HG03060 (cell line): ENCODE results near the gene CLN5.

Source experiments
- ATAC-seq: cut with Tn5 transposase; IDR thresholded peaks from one replicate; pipeline ENCODE4 v1.9.1; 2021; ENCODE audit warnings: low read depth, moderate number of reproducible peaks; ENCODE audit not compliant: unreplicated experiment

The CLN5 gene

GRCh38 chr13:77016251-77016812, 24.5 kb downstream of the CLN5 start:
- no peak for ATAC-seq

DNA sequence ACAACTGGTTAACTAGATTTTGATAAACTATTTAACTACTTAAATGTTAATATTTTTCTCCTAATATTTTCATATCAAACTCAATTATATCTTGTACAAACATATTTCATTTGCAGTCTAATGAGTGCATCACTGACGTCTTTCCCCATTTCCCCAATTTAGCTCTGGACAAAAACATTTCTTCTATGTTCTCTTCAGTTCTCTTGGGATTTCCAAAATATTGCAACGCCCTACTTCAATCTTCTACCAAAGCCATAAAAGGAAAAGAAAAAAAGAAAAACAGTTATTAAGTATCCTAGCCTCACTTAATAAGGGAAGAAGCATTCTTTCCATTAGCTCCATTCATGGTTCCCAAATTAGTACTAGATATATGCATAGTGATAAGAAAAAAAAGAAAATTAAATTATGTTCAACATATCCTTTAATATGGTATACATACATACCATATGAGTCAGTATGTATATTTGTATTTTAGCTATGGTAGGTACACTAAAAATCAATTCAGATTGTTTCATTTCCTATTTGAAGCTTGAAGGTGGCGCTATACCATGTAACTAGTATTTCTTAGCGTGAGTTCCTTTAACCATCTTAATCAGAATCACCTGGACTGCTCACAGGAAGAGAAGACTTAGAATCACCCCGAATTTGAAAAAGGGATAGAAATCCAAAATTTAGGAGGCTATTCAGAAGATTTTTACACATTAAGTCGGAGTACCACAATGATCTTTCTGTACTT, 25.2 kb downstream of the CLN5 start:
- no peak for ATAC-seq

DNA sequence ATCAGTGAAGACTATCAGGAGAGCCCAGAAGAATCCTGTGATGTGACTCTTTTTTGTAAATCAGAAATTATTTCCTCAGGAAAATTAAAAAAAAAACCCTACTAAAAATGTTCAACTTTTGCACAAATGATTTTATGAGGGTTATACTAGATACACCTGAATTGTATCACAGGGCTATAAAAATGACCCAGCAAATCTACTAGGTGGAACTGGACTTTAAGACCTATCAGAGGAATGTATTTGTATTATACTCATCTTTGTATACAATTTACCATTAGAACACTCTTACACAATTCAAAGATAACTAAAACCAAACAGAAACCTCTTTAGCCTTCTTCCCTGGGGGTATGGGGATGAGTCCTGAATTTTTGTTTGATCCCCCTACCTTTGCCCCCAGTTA, 27.9 kb downstream of the CLN5 start:
- no peak for ATAC-seq

GRCh38 chr13:77022341-77022740, 30.5 kb downstream of the CLN5 start:
- ATAC-seq: no peak

GRCh38 chr13:77026255-77026860, 34.5 kb downstream of the CLN5 start:
- peak; percentile 27 for ATAC-seq

DNA sequence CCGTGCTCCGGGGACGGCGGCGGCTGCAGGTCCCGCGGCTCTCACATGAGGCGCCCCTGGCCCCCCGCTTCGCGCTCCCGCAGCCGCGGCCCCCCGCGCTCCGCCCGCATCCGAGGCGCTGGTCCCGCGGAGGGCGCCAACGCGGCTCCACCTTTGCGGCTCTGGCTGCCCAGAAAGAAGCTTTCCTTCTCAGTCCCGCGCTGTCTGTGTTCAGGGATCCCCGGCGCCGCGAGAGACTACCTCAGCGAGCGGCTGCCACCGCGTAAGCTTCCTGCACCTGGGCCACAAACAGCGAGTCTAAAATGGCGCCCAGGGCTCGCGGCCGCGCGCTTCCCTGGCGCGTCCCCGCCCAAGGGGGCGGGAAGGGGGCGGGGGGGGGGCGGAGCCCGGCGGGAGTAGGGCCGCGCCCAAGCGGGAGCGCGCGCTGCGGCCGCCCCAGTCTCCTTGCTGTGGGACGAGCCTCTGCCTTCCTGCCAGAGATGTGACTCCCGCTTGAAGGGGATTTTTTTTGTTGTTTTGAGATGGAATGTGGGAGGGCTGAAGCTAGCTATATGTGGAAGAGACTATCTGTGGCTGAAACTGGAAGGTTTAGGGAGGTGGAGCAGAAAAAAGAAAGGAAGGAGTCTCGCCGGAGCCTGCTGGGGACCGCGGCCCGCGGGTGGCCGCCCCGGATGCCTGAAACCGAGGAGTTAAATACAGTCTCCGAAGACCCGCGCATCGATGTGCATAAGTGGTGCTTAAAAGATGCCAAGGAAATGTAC, 35.2 kb downstream of the CLN5 start, which contains the start of gene FBXL3:
Gene FBXL3, minus strand, starts transcription at position 299 of the 761 bp plus-strand sequence. CDS start 5,299 bp downstream, outside the sequence.
- peak; percentile 38 for ATAC-seq

GRCh38 chr13:77028202-77028601, 36.3 kb downstream of the CLN5 start:
- no peak for ATAC-seq

GRCh38 chr13:77029436-77029835, 37.6 kb downstream of the CLN5 start:
- ATAC-seq: no peak

DNA sequence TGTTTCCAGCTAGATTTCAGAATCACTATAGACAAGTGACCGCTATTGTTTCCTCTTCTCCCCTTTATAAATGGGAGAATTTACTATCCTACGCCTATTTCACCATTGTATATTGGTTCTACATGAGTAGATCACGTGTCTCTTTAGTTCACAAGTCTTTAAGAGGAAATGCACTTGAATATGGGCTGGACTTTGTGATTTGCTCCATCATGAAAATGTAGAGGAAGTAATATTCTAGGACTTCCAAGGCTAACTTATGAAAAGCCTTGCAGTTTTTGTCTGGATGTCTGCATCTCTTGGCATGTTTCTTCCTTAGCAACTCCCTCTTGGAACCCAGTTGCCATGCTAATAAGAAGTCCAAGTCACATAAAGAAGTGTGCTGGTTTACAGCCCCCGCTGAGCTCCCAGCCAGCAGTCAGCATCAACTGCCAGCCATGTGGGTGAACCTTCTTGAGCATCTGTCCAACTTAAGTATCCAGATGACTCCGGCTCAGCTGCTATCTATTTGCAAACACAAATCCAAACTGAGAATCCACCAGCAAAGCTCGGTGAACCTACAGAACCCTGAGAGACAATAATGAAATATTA, 39.9 kb downstream of the CLN5 start:
- ATAC-seq: no peak

DNA sequence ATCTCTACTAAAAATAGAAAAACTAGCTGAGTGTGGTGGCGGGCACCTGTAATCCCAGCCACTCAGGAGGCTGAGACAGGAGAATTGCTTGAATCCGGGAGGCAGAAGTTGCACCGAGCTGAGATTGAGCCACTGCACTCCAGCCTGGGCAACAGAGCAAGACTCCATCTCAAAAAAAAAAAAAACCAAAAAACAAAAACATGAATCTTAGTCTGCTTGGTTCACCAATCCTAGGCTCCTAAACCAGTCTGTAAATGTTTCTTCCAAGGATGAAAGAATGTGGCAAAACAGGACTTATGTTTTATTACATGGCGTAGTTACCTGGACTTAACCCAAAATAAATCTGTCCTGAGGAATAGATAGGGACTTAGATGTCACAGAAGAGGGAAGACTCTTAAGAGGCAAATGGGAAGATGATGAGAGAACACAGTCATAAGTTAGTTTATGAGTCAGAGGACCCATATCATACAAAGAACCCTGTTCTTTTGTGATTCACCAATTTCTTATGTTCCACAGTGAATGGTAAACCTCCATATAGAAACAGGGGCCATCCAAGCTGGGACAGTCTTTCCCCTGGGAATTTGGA, 41.9 kb downstream of the CLN5 start:
- ATAC-seq: no peak

DNA sequence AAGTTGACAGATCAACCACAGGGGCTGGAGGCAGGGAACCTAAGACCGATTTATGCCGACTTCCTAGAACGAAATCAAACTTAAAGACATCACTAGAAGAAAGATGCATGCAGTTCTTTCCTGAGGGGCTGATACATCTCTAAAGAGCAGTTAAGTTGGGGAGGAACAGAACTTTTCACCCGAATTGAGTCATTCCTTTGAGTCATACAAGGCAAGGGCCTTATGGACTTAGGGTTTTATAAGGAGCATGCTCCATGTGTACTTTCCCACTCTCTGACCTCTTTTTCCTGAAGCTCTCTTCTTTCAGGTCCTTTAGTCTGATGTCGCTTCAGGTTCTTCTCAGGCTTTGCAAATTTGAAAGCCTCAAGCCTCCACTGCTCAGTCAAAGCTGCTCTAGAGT, 43.0 kb downstream of the CLN5 start:
- no peak for ATAC-seq

DNA sequence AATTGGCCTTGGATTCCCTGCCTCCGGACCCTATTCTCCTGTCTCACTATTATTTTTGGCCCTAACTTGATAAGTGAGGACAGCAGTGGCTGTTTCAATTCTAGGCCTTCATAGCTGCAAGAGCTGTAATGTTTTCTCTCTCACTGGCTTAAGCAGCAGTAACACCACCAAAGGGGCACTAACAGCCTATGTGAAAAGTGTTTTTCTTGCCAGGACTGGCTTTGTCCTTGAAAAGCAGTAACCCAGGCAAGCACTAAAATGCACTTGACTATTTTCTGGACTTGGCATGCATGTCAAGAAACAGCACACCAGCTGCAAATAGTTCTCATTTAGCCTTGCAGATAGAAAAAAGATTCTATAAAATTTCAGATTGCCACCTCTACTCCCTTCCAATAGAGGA, 44.4 kb downstream of the CLN5 start:
- ATAC-seq: no peak

GRCh38 chr13:77038907-77039480, 47.1 kb downstream of the CLN5 start:
- no peak for ATAC-seq

- no peak for ATAC-seq
Observed at GRCh38 chr13:77040076-77040475, 48.2 kb downstream of the CLN5 start.

DNA sequence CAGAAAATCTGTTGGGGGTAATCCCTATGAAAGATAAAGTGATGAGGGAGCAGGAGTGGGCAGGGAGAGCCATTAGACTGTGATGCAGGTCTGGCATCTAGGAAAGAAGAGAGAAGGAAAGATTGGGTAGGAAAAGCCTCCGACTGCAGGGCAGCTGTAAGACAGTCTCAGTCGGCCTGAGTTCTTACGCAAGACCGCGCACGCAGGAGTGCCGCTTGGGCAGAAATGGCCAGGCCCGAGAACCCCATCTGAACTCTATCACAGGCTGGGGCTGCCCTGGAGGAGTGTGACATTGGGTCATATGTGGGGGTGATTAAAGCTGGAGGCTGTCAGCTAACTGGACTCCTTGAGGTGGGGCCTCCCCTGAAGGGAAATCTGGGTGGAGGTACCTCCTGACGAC, 49.0 kb downstream of the CLN5 start:
- no peak for ATAC-seq

DNA sequence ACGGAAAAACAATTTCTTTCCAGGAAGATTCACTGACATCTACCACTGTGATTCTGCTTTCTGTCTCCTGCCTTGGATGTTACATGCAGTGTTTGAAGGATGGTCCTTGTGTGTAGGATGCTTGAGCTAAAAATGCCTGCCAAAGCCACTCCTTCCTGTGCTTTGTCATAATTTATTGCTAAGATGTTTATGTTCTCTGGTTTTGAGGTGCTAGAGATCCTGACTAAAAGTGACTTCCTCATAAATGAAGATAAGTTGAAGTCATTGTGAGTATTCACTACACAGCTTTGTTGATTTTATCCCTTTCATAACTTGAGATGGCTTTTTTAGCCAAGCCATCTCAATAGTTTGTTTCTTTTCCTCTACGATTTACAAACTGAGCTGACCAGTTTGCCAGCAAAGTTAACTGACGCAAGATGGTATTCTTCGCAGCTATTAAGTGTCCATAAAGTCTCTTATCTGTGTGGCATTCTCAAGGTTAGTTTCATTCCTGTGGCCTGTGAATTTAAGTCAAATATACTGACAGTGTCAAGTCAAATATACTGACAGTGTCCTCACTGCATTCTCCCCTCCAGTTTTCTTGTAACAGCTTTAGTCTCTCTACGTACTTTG, 50.8 kb downstream of the CLN5 start:
- no peak for ATAC-seq

GRCh38 chr13:77047649-77048343, 55.9 kb downstream of the CLN5 start:
- no peak for ATAC-seq

DNA sequence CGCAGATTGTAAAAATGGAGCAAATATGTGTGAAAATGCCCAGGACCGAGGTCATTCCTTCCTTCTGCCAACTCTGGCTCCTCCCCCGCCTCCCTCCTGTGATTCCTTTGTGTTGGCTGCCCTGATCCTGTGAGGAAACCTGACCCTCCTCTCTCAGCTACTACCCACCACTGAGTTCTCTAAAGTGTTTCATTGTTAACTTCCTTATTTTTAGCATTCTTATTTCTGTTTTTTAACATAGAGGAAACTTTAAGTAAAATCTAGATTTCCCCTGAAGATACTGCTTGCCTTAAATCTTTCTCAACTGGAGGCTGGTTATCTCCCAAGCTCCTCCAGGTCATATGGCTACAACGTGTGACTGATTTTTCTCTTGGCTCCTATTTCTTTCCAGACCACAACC, 56.8 kb downstream of the CLN5 start:
- ATAC-seq: no peak

DNA sequence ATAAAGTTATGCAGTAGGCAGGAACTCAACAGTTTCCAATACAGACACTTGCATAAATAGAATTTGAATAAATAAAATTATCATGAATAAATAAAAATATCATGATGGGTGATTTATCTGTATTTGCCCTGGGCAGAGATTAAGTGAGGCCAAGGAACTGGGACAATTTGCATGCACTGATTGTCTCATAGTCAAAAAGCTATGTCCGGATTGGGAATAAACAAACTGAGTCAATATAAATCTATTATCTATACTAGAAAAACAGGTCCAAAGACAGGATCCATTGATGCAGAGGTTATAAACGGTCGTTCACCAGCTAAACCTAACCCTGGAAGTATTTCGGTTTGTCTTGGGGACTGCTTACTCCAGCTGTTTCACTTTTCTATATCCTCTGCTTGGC, 61.3 kb downstream of the CLN5 start:
- no peak for ATAC-seq
